ENCODE results near the gene NCKAP5. TPM values are rescaled to one million over a fixed set of nuclear protein-coding genes. Genes with fewer than 3 reads are reported as not detected.

The NCKAP5 gene
- total RNA-seq, 1 experiment from 2014 or later: not detected

DNA sequence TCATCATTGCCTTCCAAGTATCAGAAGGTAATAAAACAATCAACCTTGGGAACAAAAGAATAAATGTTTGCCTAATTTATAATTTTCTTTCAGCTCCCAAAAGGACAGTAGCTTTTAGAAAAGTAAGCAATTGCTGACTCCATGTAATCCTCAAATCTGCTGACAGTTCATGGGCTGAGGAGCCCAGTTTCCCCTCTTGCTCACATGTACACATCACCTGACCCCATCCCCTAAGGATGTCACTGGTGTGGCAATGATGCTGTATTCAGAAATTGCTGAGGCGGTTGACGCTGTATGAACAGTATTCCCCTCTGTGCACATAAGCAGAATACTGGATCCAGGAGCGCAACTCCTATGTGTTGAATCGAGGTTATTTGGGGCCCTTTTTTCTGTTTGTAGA lies 842.1 kb downstream of the NCKAP5 start:
- intact Hi-C loops (cut with micrococcal nuclease; ENCODE audit: unreplicated experiment): no loop called here
- CTCF ChIA-PET: no interaction called here

GRCh38 chr2:132725748-132726147 lies 842.5 kb downstream of the NCKAP5 start:
- no peaks in the 10 kb centered on the region for H3K79me2 ChIP-seq (ENCODE audit: low read depth)
- no peak overlapping the region for H3K27ac ChIP-seq
- H3K9me3 ChIP-seq (ENCODE audit: insufficient read depth, low read depth): no peaks in the 10 kb centered on the region
- no peak overlapping the region for H3K4me2 ChIP-seq
- CTCF ChIA-PET: no interaction called here
- no peak overlapping the region for H3K4me3 ChIP-seq
- intact Hi-C loops (cut with micrococcal nuclease; ENCODE audit: unreplicated experiment): no loop called here
- H2AFZ ChIP-seq: no peak overlapping the region
- peaks cover 55% of the 10 kb centered on the region for H3K27me3 ChIP-seq (ENCODE audit: insufficient read depth, low read depth)
- TF ChIP-seq, protein P1, sequence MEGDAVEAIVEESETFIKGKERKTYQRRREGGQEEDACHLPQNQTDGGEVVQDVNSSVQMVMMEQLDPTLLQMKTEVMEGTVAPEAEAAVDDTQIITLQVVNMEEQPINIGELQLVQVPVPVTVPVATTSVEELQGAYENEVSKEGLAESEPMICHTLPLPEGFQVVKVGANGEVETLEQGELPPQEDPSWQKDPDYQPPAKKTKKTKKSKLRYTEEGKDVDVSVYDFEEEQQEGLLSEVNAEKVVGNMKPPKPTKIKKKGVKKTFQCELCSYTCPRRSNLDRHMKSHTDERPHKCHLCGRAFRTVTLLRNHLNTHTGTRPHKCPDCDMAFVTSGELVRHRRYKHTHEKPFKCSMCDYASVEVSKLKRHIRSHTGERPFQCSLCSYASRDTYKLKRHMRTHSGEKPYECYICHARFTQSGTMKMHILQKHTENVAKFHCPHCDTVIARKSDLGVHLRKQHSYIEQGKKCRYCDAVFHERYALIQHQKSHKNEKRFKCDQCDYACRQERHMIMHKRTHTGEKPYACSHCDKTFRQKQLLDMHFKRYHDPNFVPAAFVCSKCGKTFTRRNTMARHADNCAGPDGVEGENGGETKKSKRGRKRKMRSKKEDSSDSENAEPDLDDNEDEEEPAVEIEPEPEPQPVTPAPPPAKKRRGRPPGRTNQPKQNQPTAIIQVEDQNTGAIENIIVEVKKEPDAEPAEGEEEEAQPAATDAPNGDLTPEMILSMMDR (conservative IDR thresholded peaks at IDR 0.05): no peak
- no peak for TF ChIP-seq EZH2 (IDR thresholded peaks at IDR 0.05; ENCODE audit: low read depth)
- no peak for DNase-seq
- no peaks in the 10 kb centered on the region for H3F3A ChIP-seq (ENCODE audit: insufficient read depth, low read depth)
- no TSS peak for BruUV-seq (replicated peaks)
- H4K20me1 ChIP-seq (ENCODE audit: insufficient read depth): no peaks in the 10 kb centered on the region
- no peaks in the 10 kb centered on the region for H3K4me1 ChIP-seq (replicated peaks; ENCODE audit: insufficient read depth)
- POLR2A ChIA-PET (ENCODE audit: unreplicated experiment): no interaction called here
- H3K36me3 ChIP-seq (ENCODE audit: low read depth): no peaks in the 10 kb centered on the region
- H3K9me2 ChIP-seq (ENCODE audit: insufficient read depth): no peaks in the 10 kb centered on the region

More for the DNA sequence above, 842.1 kb downstream of the NCKAP5 start:
- BruUV-seq (replicated peaks): no TSS peak
- peaks cover 55% of the 10 kb centered on the region for H3K27me3 ChIP-seq (ENCODE audit: insufficient read depth, low read depth)
- POLR2A ChIA-PET (ENCODE audit: unreplicated experiment): no interaction called here
- no peak for DNase-seq
- H3K4me2 ChIP-seq: no peak overlapping the region
- no peaks in the 10 kb centered on the region for H3K4me1 ChIP-seq (replicated peaks; ENCODE audit: insufficient read depth)
- H3K9me2 ChIP-seq (ENCODE audit: insufficient read depth): no peaks in the 10 kb centered on the region
- TF ChIP-seq, protein P1 (conservative IDR thresholded peaks at IDR 0.05): no peak
- TF ChIP-seq EZH2 (IDR thresholded peaks at IDR 0.05; ENCODE audit: low read depth): no peak
- no peak overlapping the region for H2AFZ ChIP-seq
- H3F3A ChIP-seq (ENCODE audit: insufficient read depth, low read depth): no peaks in the 10 kb centered on the region
- H3K27ac ChIP-seq: no peak overlapping the region
- H3K36me3 ChIP-seq (ENCODE audit: low read depth): no peaks in the 10 kb centered on the region
- no peak overlapping the region for H3K4me3 ChIP-seq
- H3K9me3 ChIP-seq (ENCODE audit: insufficient read depth, low read depth): no peaks in the 10 kb centered on the region
- no peaks in the 10 kb centered on the region for H3K79me2 ChIP-seq (ENCODE audit: low read depth)
- H4K20me1 ChIP-seq (ENCODE audit: insufficient read depth): no peaks in the 10 kb centered on the region

DNA sequence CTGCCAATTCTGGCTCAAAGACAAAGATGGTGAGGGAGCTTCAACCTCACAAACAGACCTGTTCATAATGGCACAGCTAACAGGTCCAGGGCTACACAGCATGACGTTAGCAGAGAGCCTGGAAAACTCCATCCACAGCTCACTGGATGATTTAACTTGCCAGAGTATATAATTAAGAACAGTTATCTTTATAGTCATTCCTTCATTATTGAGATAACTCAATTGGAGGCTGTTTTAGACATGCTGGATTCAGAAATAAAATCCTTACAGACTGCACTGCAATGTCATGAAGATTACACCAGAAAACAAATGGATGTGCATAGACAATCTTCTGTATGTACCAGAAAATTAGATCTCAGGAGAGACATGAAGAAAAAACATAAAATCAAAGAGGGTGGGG lies 843.1 kb downstream of the NCKAP5 start:
- no peaks in the 10 kb centered on the region for H4K20me1 ChIP-seq (ENCODE audit: insufficient read depth)
- H3K4me2 ChIP-seq: no peak overlapping the region
- ChIA-PET CTCF (no interaction called here), POLR2A (ENCODE audit: unreplicated experiment) (no interaction called here)
- H3K27me3 ChIP-seq (ENCODE audit: insufficient read depth, low read depth): peaks cover 55% of the 10 kb centered on the region
- no peaks in the 10 kb centered on the region for H3K36me3 ChIP-seq (ENCODE audit: low read depth)
- BruUV-seq (replicated peaks): no TSS peak
- no peak overlapping the region for H3K4me3 ChIP-seq
- TF ChIP-seq, protein P1 (conservative IDR thresholded peaks at IDR 0.05): no peak
- TF ChIP-seq EZH2 (IDR thresholded peaks at IDR 0.05; ENCODE audit: low read depth): no peak
- H3K9me3 ChIP-seq (ENCODE audit: insufficient read depth, low read depth): no peaks in the 10 kb centered on the region
- H3K27ac ChIP-seq: no peak overlapping the region
- intact Hi-C loops (cut with micrococcal nuclease; ENCODE audit: unreplicated experiment): no loop called here
- no peak overlapping the region for H2AFZ ChIP-seq
- no peaks in the 10 kb centered on the region for H3K79me2 ChIP-seq (ENCODE audit: low read depth)
- DNase-seq: no peak
- no peaks in the 10 kb centered on the region for H3K9me2 ChIP-seq (ENCODE audit: insufficient read depth)
- no peaks in the 10 kb centered on the region for H3F3A ChIP-seq (ENCODE audit: insufficient read depth, low read depth)
- H3K4me1 ChIP-seq (replicated peaks; ENCODE audit: insufficient read depth): no peaks in the 10 kb centered on the region
